H1 (cell line): ENCODE results near the gene SLC7A10. TPM values are rescaled to one million over a fixed set of nuclear protein-coding genes. Genes with fewer than 3 reads are reported as not detected.

Experiments
- MAX ChIP-seq: IDR thresholded peaks from 2 replicates; pipeline ENCODE4 v1.6.1; 2012; ENCODE audit warnings: inconsistent platforms
- POU5F1 ChIP-seq: IDR thresholded peaks from 2 replicates; pipeline ENCODE4 v1.6.1; 2011; ENCODE audit warnings: low read depth, mild to moderate bottlenecking, low read length, moderate library complexity
- RBBP5 ChIP-seq: IDR thresholded peaks from 2 replicates; pipeline ENCODE4 v1.7.1; 2012; ENCODE audit warnings: low read depth, mild to moderate bottlenecking, inconsistent platforms, low read length, moderate library complexity, borderline replicate concordance
- SIX5 ChIP-seq: IDR thresholded peaks from 2 replicates; pipeline ENCODE4 v1.6.1; 2011; ENCODE audit warnings: mild to moderate bottlenecking, low read depth, low read length
- TCF12 ChIP-seq: IDR thresholded peaks from 2 replicates; pipeline ENCODE4 v1.6.1; 2011; ENCODE audit warnings: low read depth, mild to moderate bottlenecking, low read length
- ZNF274 ChIP-seq: IDR thresholded peaks from 2 replicates; pipeline ENCODE4 v1.7.0; 2012; ENCODE audit warnings: low read length, borderline replicate concordance; ENCODE audit errors: extremely low read depth
- polyA plus RNA-seq, 7 experiments: library from polyadenylated mRNA; depleted of rRNA in 3 of 7; stranded (reverse) in 5 of 7; unstranded in 2 of 7; fragments of >200 nt in 5 of 7; fragments of 200-250 nt in 2 of 7; gene quantifications; 1 replicate in 5 of 7; 2 replicates in 1 of 7; 4 replicates in 1 of 7; pipeline versions ENCODE4 v1.2.1 to v1.2.3, GENCODE V29; 2011 to 2013; ENCODE audit warnings: missing spikeins in 2 of 7, mixed read lengths in 2 of 7
- total RNA-seq: library from RNA; stranded (reverse); fragmentation: NEBNext Ultra II Directional; extraction: Animal tissue kit (Norgen Biotek cat#: 25700); gene quantifications from 2 replicates; pipeline ENCODE4 v1.2.1, GENCODE V29; 2021
- TF ChIP-seq, protein P1 (sequence below): fragments of 300-600 bp; sonication (generic); IDR thresholded peaks from 2 replicates; pipeline ENCODE4 v1.7.1; 2012; ENCODE audit warnings: low read length, moderate library complexity, mild to moderate bottlenecking, inconsistent platforms; ENCODE audit not compliant: insufficient replicate concordance
- TF ChIP-seq, protein P2 (sequence below), 3 experiments: IDR thresholded peaks; 1 replicate in 2 of 3; 2 replicates in 1 of 3; pipeline versions ENCODE4 v1.5.1 to v1.6.1; 2011; ENCODE audit warnings: low read length in 3 of 3, mild to moderate bottlenecking in 3 of 3, inconsistent platforms in 2 of 3, low read depth in 1 of 3, moderate library complexity in 1 of 3; ENCODE audit not compliant: insufficient read depth in 1 of 3; ENCODE audit errors: control extremely low read depth in 1 of 3

SLC7A10 gene
- total and polyA plus RNA-seq, 2 of the 8 experiments (the other 6 are each of a cell fraction or from before 2014, with no cell fraction given): 3.7 to 7.1 TPM

DNA sequence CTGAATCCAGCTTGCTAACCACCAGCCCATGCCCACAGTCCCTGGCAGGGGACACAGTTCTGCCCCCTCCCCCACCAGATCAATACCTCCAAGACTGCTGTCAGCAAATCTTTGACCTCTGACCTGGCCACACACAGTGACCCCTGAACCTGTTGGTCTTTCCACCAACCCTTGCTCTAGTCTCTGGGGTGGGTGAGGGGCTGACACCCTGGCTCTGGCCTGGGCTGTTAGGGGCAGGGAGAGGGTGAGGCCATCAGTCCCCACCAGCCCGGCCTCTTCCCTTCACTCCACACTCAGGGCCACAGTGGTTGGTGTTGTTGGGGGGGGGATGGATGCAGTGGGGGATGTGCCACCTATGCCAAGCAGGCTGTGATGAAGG is 21.8 kb upstream of the SLC7A10 start (continued):
- TF ChIP-seq, protein P1, sequence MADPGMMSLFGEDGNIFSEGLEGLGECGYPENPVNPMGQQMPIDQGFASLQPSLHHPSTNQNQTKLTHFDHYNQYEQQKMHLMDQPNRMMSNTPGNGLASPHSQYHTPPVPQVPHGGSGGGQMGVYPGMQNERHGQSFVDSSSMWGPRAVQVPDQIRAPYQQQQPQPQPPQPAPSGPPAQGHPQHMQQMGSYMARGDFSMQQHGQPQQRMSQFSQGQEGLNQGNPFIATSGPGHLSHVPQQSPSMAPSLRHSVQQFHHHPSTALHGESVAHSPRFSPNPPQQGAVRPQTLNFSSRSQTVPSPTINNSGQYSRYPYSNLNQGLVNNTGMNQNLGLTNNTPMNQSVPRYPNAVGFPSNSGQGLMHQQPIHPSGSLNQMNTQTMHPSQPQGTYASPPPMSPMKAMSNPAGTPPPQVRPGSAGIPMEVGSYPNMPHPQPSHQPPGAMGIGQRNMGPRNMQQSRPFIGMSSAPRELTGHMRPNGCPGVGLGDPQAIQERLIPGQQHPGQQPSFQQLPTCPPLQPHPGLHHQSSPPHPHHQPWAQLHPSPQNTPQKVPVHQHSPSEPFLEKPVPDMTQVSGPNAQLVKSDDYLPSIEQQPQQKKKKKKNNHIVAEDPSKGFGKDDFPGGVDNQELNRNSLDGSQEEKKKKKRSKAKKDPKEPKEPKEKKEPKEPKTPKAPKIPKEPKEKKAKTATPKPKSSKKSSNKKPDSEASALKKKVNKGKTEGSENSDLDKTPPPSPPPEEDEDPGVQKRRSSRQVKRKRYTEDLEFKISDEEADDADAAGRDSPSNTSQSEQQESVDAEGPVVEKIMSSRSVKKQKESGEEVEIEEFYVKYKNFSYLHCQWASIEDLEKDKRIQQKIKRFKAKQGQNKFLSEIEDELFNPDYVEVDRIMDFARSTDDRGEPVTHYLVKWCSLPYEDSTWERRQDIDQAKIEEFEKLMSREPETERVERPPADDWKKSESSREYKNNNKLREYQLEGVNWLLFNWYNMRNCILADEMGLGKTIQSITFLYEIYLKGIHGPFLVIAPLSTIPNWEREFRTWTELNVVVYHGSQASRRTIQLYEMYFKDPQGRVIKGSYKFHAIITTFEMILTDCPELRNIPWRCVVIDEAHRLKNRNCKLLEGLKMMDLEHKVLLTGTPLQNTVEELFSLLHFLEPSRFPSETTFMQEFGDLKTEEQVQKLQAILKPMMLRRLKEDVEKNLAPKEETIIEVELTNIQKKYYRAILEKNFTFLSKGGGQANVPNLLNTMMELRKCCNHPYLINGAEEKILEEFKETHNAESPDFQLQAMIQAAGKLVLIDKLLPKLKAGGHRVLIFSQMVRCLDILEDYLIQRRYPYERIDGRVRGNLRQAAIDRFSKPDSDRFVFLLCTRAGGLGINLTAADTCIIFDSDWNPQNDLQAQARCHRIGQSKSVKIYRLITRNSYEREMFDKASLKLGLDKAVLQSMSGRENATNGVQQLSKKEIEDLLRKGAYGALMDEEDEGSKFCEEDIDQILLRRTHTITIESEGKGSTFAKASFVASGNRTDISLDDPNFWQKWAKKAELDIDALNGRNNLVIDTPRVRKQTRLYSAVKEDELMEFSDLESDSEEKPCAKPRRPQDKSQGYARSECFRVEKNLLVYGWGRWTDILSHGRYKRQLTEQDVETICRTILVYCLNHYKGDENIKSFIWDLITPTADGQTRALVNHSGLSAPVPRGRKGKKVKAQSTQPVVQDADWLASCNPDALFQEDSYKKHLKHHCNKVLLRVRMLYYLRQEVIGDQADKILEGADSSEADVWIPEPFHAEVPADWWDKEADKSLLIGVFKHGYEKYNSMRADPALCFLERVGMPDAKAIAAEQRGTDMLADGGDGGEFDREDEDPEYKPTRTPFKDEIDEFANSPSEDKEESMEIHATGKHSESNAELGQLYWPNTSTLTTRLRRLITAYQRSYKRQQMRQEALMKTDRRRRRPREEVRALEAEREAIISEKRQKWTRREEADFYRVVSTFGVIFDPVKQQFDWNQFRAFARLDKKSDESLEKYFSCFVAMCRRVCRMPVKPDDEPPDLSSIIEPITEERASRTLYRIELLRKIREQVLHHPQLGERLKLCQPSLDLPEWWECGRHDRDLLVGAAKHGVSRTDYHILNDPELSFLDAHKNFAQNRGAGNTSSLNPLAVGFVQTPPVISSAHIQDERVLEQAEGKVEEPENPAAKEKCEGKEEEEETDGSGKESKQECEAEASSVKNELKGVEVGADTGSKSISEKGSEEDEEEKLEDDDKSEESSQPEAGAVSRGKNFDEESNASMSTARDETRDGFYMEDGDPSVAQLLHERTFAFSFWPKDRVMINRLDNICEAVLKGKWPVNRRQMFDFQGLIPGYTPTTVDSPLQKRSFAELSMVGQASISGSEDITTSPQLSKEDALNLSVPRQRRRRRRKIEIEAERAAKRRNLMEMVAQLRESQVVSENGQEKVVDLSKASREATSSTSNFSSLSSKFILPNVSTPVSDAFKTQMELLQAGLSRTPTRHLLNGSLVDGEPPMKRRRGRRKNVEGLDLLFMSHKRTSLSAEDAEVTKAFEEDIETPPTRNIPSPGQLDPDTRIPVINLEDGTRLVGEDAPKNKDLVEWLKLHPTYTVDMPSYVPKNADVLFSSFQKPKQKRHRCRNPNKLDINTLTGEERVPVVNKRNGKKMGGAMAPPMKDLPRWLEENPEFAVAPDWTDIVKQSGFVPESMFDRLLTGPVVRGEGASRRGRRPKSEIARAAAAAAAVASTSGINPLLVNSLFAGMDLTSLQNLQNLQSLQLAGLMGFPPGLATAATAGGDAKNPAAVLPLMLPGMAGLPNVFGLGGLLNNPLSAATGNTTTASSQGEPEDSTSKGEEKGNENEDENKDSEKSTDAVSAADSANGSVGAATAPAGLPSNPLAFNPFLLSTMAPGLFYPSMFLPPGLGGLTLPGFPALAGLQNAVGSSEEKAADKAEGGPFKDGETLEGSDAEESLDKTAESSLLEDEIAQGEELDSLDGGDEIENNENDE: no peak
- TF ChIP-seq SIX5 (no peak), POU5F1 (no peak), ZNF274 (no peak), MAX (no peak), RBBP5 (no peak), TCF12 (no peak)
- TF ChIP-seq, protein P2, sequence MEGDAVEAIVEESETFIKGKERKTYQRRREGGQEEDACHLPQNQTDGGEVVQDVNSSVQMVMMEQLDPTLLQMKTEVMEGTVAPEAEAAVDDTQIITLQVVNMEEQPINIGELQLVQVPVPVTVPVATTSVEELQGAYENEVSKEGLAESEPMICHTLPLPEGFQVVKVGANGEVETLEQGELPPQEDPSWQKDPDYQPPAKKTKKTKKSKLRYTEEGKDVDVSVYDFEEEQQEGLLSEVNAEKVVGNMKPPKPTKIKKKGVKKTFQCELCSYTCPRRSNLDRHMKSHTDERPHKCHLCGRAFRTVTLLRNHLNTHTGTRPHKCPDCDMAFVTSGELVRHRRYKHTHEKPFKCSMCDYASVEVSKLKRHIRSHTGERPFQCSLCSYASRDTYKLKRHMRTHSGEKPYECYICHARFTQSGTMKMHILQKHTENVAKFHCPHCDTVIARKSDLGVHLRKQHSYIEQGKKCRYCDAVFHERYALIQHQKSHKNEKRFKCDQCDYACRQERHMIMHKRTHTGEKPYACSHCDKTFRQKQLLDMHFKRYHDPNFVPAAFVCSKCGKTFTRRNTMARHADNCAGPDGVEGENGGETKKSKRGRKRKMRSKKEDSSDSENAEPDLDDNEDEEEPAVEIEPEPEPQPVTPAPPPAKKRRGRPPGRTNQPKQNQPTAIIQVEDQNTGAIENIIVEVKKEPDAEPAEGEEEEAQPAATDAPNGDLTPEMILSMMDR (IDR thresholded peaks at IDR 0.05; ENCODE audit: control extremely low read depth in 1 of 3, insufficient read depth in 1 of 3, low read depth in 1 of 3, low read length in 3 of 3): no peak
